Ovary (tissue), 9 donors: ENCODE measurements around the gene TRAPPC10. TPM values are rescaled to one million over a fixed set of nuclear protein-coding genes. Genes with fewer than 3 reads are reported as not detected.

Source experiments
- DNase-seq, 5 donors: peaks; one replicate each; pipeline ENCODE4 v3.0.0-alpha.2; 2019 to 2020
- H3K27ac ChIP-seq, 2 donors: fragments of 200-600 bp; one replicate each; pipeline versions ENCODE4 v1.5.1 to v1.8.0; 2019 to 2022
- H3K27me3 ChIP-seq: fragments of 200-600 bp; one replicate; pipeline ENCODE4 v1.8.0; 2022
- H3K36me3 ChIP-seq: fragments of 200-600 bp; sonication (generic); one replicate; pipeline ENCODE4 v1.5.1; 2019
- H3K4me1 ChIP-seq: one replicate; pipeline ENCODE4 v1.8.1; 2013; ENCODE audit warnings: mild to moderate bottlenecking, moderate library complexity; ENCODE audit not compliant: insufficient read depth
- H3K4me3 ChIP-seq: fragments of 200-600 bp; sonication (generic); one replicate; pipeline ENCODE4 v1.5.1; 2017
- H3K9me3 ChIP-seq, 2 donors: fragments of 200-600 bp in 1 of 2; sonication (generic) in 1 of 2; one replicate each; pipeline versions ENCODE4 v1.5.1 to v1.8.1; 2013 to 2019; ENCODE audit warnings: mild to moderate bottlenecking in 1 of 2, moderate library complexity in 1 of 2
- EP300 ChIP-seq: sonication (generic); formaldehyde crosslinking; IDR thresholded peaks from one replicate; pipeline ENCODE4 v1.6.1; 2017; ENCODE audit warnings: antibody characterized with exemption
- POLR2A ChIP-seq: fragments of 450-650 bp; IDR thresholded peaks from one replicate; pipeline ENCODE4 v1.6.1; 2017; ENCODE audit warnings: antibody characterized with exemption, mild to moderate bottlenecking, moderate library complexity
- WGBS, 3 donors: extraction: QIAGEN DNeasy Blood & Tissue Kit in 1 of 3; methylation state at CpG; one replicate each; pipeline versions ENCODE4 v1.1.5 to v1.1.7; 2013 to 2017; 5-methylcytosine and 5-hydroxymethylcytosine counted together
- intact Hi-C, 4 donors: fragments of 100-400 bp; cut with DNase I; formaldehyde crosslinking; loops; one replicate each; pipeline versions ENCODE4 v1.11.0 to v1.15.1; 2022 to 2023
- polyA plus RNA-seq, 2 donors: library from polyadenylated mRNA; stranded (reverse); fragments of 200-250 nt in 1 of 2; fragments of 350-450 nt in 1 of 2; fragmentation: Illumina TruSeq in 1 of 2; extraction: RNeasy Lipid Tissue Mini Kit (QIAGEN cat#74804) in 1 of 2; gene quantifications; one replicate each; pipeline ENCODE4 v1.2.3, GENCODE V29; 2013 to 2014
- total RNA-seq, 7 donors: library from RNA; depleted of rRNA in 2 of 7; stranded (reverse); fragments of >200 nt in 2 of 7; fragmentation: NEBNext Ultra II Directional in 3 of 7; extraction: Animal tissue kit (Norgen Biotek cat#: 25700) in 3 of 7; gene quantifications; one replicate each; pipeline versions ENCODE4 v1.1.0 to v1.2.4, GENCODE V29; 2016 to 2023
- TF ChIP-seq, protein P1 (sequence below), 3 donors: fragments of 450-650 bp in 2 of 3; fragments of 200-600 bp in 1 of 3; IDR thresholded peaks; one replicate each; pipeline versions ENCODE4 v1.5.1 to v1.8.0; 2016 to 2022; ENCODE audit warnings: antibody characterized with exemption in 3 of 3, mild to moderate bottlenecking in 1 of 3
- donor health status: DM: no; HTN: no; CAD: no; lungs with moderate emphysema.
- donor health status: DM: no; HTN: no; CAD: no.
- donor health status: Bipolar disorder and iron deficiency.
- donor health status: DM: yes; HTN: yes; CAD: no.
- donor health status: DM: no; HTN: no; CAD: no.
- donor health status: DM: yes; HTN: yes; CAD: no.

TRAPPC10 gene
- total and polyA plus RNA-seq, 9 donors: 7.9 to 30.1 (median 21.3) TPM

DNA sequence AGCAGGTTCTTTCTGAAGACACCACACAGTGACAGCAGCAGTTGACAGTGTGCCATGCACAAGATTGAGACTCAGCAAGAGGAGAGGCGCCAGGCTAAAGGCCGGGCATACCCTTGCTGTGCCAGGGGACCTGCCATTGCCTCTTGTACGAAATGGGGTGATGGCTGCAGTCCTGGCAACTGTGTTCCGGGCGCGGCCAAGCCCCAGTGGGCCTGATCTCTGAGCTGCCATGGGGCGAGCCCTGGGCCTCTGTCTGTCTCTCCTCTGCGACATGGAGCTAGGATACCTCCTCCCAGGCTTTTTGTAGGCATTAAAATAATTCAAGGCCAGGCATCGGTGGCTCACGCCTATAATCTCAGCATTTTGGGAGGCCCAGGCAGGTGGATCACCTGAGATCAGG, 9.6 kb upstream of the TRAPPC10 start:
- H3K4me1 ChIP-seq: peaks cover 3% of the 10 kb centered on the region
- TF ChIP-seq, protein P1, sequence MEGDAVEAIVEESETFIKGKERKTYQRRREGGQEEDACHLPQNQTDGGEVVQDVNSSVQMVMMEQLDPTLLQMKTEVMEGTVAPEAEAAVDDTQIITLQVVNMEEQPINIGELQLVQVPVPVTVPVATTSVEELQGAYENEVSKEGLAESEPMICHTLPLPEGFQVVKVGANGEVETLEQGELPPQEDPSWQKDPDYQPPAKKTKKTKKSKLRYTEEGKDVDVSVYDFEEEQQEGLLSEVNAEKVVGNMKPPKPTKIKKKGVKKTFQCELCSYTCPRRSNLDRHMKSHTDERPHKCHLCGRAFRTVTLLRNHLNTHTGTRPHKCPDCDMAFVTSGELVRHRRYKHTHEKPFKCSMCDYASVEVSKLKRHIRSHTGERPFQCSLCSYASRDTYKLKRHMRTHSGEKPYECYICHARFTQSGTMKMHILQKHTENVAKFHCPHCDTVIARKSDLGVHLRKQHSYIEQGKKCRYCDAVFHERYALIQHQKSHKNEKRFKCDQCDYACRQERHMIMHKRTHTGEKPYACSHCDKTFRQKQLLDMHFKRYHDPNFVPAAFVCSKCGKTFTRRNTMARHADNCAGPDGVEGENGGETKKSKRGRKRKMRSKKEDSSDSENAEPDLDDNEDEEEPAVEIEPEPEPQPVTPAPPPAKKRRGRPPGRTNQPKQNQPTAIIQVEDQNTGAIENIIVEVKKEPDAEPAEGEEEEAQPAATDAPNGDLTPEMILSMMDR (IDR thresholded peaks at IDR 0.05): no peak
- TF ChIP-seq POLR2A: no peak
- no peak for TF ChIP-seq EP300
- no peaks in the 10 kb centered on the region for H3K9me3 ChIP-seq
- no peaks in the 10 kb centered on the region for H3K36me3 ChIP-seq
- intact Hi-C loops: no loop called here
- WGBS, 3 donors: 91 to 98% (median 92%) methylated on average over 9 to 10 of the region's 10 CpGs
- peak in 1 of 5 donors; percentile 24 for DNase-seq
- H3K27me3 ChIP-seq: no peaks in the 10 kb centered on the region
- H3K27ac ChIP-seq: no peak overlapping the region
- no peak overlapping the region for H3K4me3 ChIP-seq

DNA sequence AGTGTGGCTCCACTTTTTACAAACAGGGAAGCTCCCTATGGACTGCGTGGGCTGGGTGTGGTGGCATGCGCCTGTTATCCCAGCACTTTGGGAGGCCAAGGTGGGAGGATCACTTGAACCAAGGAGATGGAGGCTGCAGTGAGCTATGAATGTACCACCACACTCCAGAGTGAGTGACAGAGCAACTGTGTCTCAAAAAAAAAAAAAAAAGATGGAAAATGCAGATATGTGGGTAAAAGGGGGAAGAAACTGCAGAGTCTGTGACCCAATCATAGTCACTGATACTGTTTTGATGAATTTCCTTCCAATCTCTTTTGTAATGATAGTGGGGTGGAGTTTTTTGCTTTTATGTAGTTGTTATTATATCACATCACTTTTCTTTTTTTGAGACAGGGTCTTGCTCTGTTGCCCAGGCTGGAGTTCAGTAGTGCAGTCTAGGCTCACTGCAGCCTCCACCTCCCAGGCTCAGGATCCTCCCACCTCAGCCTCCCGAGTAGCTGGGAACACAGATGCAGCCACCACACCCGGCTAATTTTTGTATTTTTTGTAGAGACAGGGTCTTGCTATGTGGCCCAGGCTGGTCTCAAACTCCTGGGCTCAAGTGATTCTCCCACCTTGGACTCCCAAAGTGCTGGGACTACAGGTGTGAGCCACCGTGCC, 8.7 kb upstream of the TRAPPC10 start:
- no peak overlapping the region for H3K4me3 ChIP-seq
- H3K36me3 ChIP-seq: no peaks in the 10 kb centered on the region
- no peak for TF ChIP-seq EP300
- no peak for TF ChIP-seq POLR2A
- TF ChIP-seq, protein P1 (IDR thresholded peaks at IDR 0.05): no peak
- 87 to 92% (median 91%) methylated on average over 5 of the region's 5 CpGs for WGBS, 3 donors
- peaks cover 3% of the 10 kb centered on the region for H3K4me1 ChIP-seq
- no peaks in the 10 kb centered on the region for H3K27me3 ChIP-seq
- H3K27ac ChIP-seq: no peak overlapping the region
- intact Hi-C loops: no loop called here
- DNase-seq: no peak
- no peaks in the 10 kb centered on the region for H3K9me3 ChIP-seq

DNA sequence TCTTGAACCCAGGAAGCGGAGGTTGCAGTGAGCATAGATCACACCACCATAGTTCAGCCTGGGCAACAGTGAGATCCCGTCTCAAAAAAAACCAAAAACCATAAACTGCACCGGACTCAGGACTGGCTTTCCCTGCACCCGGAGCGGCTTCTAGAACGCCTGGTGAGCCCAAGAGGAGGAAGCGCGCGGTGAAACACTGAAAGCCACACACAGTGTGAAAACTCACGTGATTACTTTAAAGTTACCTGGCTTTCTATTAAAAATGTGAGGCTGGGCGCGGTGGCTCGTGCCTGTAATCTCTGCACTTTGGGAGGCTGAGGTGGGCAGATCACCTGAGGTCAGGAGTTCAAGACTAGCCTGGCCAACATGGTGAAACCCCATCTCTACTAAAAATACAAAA, 7.0 kb upstream of the TRAPPC10 start:
- Histone ChIP-seq H3K36me3 (no peaks in the 10 kb centered on the region), H3K4me1 (peaks cover 3% of the 10 kb centered on the region), H3K4me3 (no peak overlapping the region), H3K27me3 (no peaks in the 10 kb centered on the region), H3K9me3 (no peaks in the 10 kb centered on the region), H3K27ac (no peak overlapping the region)
- TF ChIP-seq EP300 (no peak), POLR2A (no peak)
- TF ChIP-seq, protein P1 (IDR thresholded peaks at IDR 0.05): no peak
- DNase-seq: peak in 1 of 5 donors; percentile 23
- intact Hi-C loops: no loop called here
- WGBS, 3 donors: 94 to 96% (median 95%) methylated on average over 13 of the region's 13 CpGs

DNA sequence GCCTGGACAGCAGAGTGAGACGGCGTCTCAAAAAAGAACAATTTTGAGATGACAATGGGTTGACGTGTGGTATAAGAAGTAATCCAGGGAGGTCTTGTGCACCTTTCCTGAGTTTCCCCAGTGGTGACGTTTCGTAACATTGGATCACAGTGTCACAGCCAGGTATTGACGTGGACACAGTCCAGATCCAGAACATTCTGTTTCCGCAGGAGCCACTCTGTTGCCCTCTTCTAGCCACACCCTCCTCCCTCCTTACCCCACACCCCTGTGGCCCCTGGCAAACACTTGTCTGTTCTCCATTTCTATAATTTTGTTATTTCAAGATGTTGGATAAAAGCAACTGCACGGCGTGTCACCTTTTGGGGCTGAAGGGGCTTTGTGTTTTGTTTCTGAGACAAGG, 6.5 kb upstream of the TRAPPC10 start:
- DNase-seq: no peak
- no peaks in the 10 kb centered on the region for H3K9me3 ChIP-seq
- H3K4me1 ChIP-seq: peaks cover 3% of the 10 kb centered on the region
- intact Hi-C loops: no loop called here
- no peak overlapping the region for H3K27ac ChIP-seq
- no peak overlapping the region for H3K4me3 ChIP-seq
- WGBS, 3 donors: 90 to 95% (median 92%) methylated on average over 9 of the region's 9 CpGs
- no peaks in the 10 kb centered on the region for H3K27me3 ChIP-seq
- no peaks in the 10 kb centered on the region for H3K36me3 ChIP-seq
- TF ChIP-seq, protein P1 (IDR thresholded peaks at IDR 0.05): no peak
- TF ChIP-seq EP300: no peak
- TF ChIP-seq POLR2A: no peak
